ENCODE data around the gene MGST1.

DNA sequence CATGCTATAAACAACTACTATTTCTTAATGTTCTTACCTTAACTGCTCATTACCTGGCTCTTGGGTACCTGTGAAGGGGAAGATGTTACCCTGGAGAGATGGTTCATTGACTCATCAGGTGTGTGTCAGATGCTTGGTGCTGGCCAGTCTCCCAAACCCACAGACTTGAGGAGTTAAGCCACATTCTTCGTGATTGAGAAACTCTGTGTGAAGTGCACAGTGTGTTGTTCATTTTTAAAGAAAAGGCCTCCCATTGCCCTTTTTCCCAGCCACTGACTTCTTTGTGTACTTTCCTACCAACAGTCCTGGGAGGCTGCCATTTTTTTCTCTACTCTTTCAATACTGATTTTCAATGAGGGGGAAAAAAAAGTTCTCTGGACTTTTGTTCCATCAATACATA is 3.2 kb downstream of the MGST1 start:
- TF ChIP-seq GATA2 (IDR thresholded peaks at IDR 0.05; ENCODE audit: low read depth, low read length) (no peak), GATA3 (IDR thresholded peaks at IDR 0.05; ENCODE audit: low read depth, low read length) (no peak)
